Osteocyte (in vitro differentiated cells): ENCODE results near the gene FAM171A1. TPM values are rescaled to one million over a fixed set of nuclear protein-coding genes. Genes with fewer than 3 reads are reported as not detected.
"Not testable (repeated sequence)": the region's sequence is repeated elsewhere in the genome, so short reads cannot be mapped to it uniquely, and the experiment has no call there.

Source experiments
- DNase-seq: peaks from one replicate; pipeline ENCODE4 v3.0.0; 2021; ENCODE audit warnings: mixed read lengths; ENCODE audit not compliant: unreplicated experiment; ENCODE audit errors: extremely low spot score
- H3K27ac Mint-ChIP-seq: one replicate; pipeline ENCODE4 v1.8.0; 2021; ENCODE audit warnings: mild to moderate bottlenecking, mixed read lengths; ENCODE audit not compliant: unreplicated experiment
- H3K27me3 Mint-ChIP-seq: one replicate; pipeline ENCODE4 v1.8.0; 2021; ENCODE audit warnings: mixed read lengths; ENCODE audit not compliant: unreplicated experiment
- H3K36me3 Mint-ChIP-seq: one replicate; pipeline ENCODE4 v1.8.0; 2021; ENCODE audit warnings: mixed read lengths; ENCODE audit not compliant: unreplicated experiment
- H3K4me1 Mint-ChIP-seq: one replicate; pipeline ENCODE4 v1.8.0; 2021; ENCODE audit warnings: mixed read lengths; ENCODE audit not compliant: unreplicated experiment
- H3K4me3 Mint-ChIP-seq: one replicate; pipeline ENCODE4 v1.8.0; 2021; ENCODE audit warnings: mild to moderate bottlenecking, moderate library complexity, mixed read lengths; ENCODE audit not compliant: unreplicated experiment
- H3K9me3 Mint-ChIP-seq: one replicate; pipeline ENCODE4 v1.8.0; 2021; ENCODE audit warnings: mixed read lengths; ENCODE audit not compliant: unreplicated experiment
- total RNA-seq: library from RNA; stranded (reverse); gene quantifications from 2 replicates; pipeline ENCODE4 v1.2.1, GENCODE V29; 2021
- TF ChIP-seq, protein P1 (sequence below): fragments of 200-600 bp; sonication (generic); IDR thresholded peaks from 2 replicates; pipeline ENCODE4 v1.5.0; 2021; ENCODE audit warnings: antibody characterized with exemption, mild to moderate bottlenecking, moderate library complexity

Gene FAM171A1
- total RNA-seq, 1 donor from 2014 or later, result 30.4 TPM

DNA sequence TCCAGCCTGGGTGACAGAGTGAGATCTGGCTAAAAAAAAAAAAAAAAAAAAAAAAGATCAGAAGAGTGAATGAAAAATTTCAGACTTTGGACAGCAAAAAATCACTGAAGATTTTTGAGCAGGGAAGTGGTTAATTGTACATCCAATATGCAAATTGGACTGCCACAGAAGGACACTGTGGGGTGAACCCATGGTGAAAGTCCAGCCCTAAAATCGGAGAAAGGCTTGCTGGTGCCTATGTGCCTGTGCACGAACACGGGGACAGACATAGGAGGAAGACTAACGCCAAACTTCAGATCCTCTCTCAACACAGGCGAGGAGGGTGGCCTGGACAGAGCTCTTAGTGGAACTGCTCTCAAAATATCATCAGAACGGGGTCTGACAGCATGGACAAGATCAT, 65.5 kb downstream of the FAM171A1 start:
- no peak for DNase-seq
- H3K9me3 Mint-ChIP-seq, result no peaks in the 10 kb centered on the region
- H3K27ac Mint-ChIP-seq, result no peak overlapping the region
- H3K27me3 Mint-ChIP-seq, result no peaks in the 10 kb centered on the region
- no peaks in the 10 kb centered on the region for H3K36me3 Mint-ChIP-seq
- H3K4me1 Mint-ChIP-seq, result no peaks in the 10 kb centered on the region
- H3K4me3 Mint-ChIP-seq, result no peak overlapping the region
- TF ChIP-seq, protein P1, sequence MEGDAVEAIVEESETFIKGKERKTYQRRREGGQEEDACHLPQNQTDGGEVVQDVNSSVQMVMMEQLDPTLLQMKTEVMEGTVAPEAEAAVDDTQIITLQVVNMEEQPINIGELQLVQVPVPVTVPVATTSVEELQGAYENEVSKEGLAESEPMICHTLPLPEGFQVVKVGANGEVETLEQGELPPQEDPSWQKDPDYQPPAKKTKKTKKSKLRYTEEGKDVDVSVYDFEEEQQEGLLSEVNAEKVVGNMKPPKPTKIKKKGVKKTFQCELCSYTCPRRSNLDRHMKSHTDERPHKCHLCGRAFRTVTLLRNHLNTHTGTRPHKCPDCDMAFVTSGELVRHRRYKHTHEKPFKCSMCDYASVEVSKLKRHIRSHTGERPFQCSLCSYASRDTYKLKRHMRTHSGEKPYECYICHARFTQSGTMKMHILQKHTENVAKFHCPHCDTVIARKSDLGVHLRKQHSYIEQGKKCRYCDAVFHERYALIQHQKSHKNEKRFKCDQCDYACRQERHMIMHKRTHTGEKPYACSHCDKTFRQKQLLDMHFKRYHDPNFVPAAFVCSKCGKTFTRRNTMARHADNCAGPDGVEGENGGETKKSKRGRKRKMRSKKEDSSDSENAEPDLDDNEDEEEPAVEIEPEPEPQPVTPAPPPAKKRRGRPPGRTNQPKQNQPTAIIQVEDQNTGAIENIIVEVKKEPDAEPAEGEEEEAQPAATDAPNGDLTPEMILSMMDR, result no peak

DNA sequence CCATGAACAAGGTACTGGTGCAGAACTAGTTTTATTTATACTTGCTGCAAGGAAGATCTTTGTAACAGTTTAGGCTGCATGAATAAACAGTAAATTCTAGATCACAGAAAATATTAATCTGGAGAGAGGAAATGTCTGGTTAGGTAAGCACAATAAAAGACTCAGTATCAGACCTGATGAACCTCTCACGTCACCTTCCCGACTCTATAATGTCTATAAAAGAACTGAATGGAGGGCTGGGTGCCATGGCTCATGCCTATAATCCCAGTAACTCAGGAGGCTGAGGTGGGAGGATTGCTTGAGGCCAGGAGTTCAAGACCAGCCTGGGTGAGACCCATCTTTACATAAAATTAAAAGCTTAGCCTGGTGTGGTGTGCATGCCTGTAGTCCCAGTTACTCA, 65.9 kb downstream of the FAM171A1 start:
- Mint-ChIP-seq H3K9me3 (no peaks in the 10 kb centered on the region), H3K4me3 (no peak overlapping the region), H3K27me3 (no peaks in the 10 kb centered on the region), H3K27ac (no peak overlapping the region), H3K36me3 (no peaks in the 10 kb centered on the region), H3K4me1 (no peaks in the 10 kb centered on the region)
- no peak for DNase-seq
- TF ChIP-seq, protein P1, result no peak

DNA sequence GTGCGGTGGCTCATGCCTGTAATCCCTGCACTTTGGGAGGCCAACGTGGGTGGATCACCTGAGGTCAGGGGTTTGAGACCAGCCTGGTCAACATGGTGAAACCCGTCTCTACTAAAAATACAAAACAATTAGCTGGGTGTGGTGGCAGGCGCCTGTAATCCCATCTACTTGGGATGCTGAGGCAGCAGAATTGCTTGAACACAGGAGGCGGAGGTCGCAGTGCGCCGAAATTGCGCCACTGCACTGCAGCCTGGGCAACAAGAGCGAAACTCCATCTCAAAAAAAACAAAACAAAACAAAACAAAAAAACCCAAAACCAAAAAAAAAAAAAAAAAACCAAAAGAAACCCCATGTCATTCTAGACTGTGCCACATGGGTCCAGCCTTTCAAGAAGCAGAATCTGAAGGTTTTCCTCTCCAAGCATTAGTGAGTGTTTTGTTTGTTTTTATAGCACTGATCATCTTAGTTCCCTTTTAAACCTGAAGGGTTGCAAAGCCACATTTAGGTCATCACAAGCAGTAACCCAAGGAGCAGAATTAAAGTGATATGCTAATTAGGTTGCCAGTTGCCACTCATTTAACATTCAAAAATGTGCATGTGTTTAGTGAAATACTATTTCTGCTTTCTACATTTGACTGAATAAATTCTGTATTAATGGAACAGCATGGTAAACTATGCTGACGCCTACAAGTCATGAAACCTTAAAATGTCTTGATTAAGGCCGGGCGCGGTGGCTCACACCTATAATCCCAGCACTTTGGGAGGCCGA, 68.7 kb downstream of the FAM171A1 start:
- not testable (repeated sequence) for H3K27me3 Mint-ChIP-seq

DNA sequence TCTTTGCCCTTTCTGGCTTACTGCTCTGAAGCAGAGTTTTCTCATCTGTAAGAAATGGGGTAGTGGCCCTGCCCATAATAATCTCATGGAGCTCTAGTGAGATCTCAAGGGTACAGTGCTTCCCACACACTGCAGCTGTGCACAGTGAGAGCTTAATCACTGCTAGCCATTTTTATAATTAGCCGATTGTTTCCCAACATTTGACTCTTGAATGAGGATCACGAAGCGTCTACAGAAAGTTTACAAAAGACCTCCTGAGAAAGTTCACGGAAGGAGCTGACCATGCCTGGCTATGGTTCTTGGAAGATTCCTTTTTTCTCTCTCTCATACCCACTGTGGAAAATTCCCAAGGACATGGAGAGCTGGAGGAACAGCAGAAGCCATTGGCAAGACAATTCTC, 70.4 kb downstream of the FAM171A1 start:
- Mint-ChIP-seq H3K27ac (no peak overlapping the region), H3K27me3 (no peaks in the 10 kb centered on the region), H3K4me1 (peaks cover 4% of the 10 kb centered on the region), H3K36me3 (no peaks in the 10 kb centered on the region), H3K9me3 (no peaks in the 10 kb centered on the region), H3K4me3 (no peak overlapping the region)
- TF ChIP-seq, protein P1, result no peak
- no peak for DNase-seq

More for the DNA sequence above, 68.7 kb downstream of the FAM171A1 start:
- not testable (repeated sequence) for H3K4me1 Mint-ChIP-seq, H3K9me3 Mint-ChIP-seq, H3K27ac Mint-ChIP-seq, H3K4me3 Mint-ChIP-seq, DNase-seq, H3K36me3 Mint-ChIP-seq

DNA sequence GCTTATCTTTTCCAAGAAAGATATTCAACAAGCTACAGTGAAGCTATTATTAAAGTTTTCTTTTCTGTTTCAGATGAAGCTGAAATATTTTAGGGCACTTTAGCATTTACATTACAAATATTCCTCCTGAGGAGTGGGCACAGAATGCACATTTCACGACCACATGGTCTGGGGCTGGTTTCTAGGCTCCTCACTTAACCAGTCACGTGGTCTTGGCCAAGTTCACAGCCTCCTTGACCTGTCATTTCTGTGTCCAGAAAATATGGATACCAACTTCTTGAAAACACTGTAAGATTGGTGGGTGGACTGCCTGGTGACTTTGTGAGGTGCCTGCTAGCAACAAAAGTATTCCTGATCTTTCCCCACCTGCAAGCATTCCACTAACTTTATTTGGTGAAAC, 70.9 kb downstream of the FAM171A1 start:
- H3K9me3 Mint-ChIP-seq, result no peaks in the 10 kb centered on the region
- H3K4me3 Mint-ChIP-seq, result no peak overlapping the region
- no peak for DNase-seq
- H3K36me3 Mint-ChIP-seq, result no peaks in the 10 kb centered on the region
- TF ChIP-seq, protein P1, result no peak
- peaks cover 9% of the 10 kb centered on the region for H3K4me1 Mint-ChIP-seq
- H3K27me3 Mint-ChIP-seq, result no peaks in the 10 kb centered on the region
- no peak overlapping the region for H3K27ac Mint-ChIP-seq
